NCI-H510A treated with DMSO at 0.1 percent for 48 hours (cell line): ENCODE measurements around the gene MRM3.
"Not testable (repeated sequence)": the region's sequence is repeated elsewhere in the genome, so short reads cannot be mapped to it uniquely, and the experiment has no call there.

Source experiments
- DNase-seq: peaks from one replicate; lab custom pipeline; 2025; lab: John Stamatoyannopoulos, UW

The MRM3 gene

GRCh38 chr17:781805-782731 is at the start of gene MRM3, which contains the start of gene GLOD4:
MRM3 (plus strand) TSS chr17:782353; CDS start chr17:782379, 26 bp downstream.
GLOD4 (minus strand) TSS chr17:782280; CDS start chr17:782255, 25 bp downstream.
- peak; percentile 55 for DNase-seq

- DNase-seq: no peak
Observed at GRCh38 chr17:732902-733720, 49.0 kb upstream of the MRM3 start.

- DNase-seq: no peak
Observed at GRCh38 chr17:733743-734142, 48.4 kb upstream of the MRM3 start.

GRCh38 chr17:737561-738113 is 44.5 kb upstream of the MRM3 start:
- DNase-seq: no peak

GRCh38 chr17:740240-741017 is 41.7 kb upstream of the MRM3 start:
- DNase-seq: no peak

- no peak for DNase-seq
Observed at GRCh38 chr17:742147-742793, 39.9 kb upstream of the MRM3 start.

GRCh38 chr17:743139-743538 is 39.0 kb upstream of the MRM3 start:
- DNase-seq: no peak

- DNase-seq: no peak
Observed at GRCh38 chr17:744937-745336, 37.2 kb upstream of the MRM3 start.

GRCh38 chr17:745406-745805 is 36.7 kb upstream of the MRM3 start:
- DNase-seq: no peak

- no peak for DNase-seq
Observed at GRCh38 chr17:746181-746580, 36.0 kb upstream of the MRM3 start.

- no peak for DNase-seq
Observed at GRCh38 chr17:746783-747629, 35.1 kb upstream of the MRM3 start.

GRCh38 chr17:748604-749003 is 33.5 kb upstream of the MRM3 start:
- not testable (repeated sequence) for DNase-seq

GRCh38 chr17:749359-749758 is 32.8 kb upstream of the MRM3 start:
- DNase-seq: not testable (repeated sequence)

GRCh38 chr17:750431-751037 is 31.6 kb upstream of the MRM3 start:
- no peak for DNase-seq

- peak; percentile 4 for DNase-seq
Observed at GRCh38 chr17:751269-752001, 30.7 kb upstream of the MRM3 start.

GRCh38 chr17:752002-752619 is 30.0 kb upstream of the MRM3 start, which contains the start of gene GEMIN4:
GEMIN4 (minus strand) TSS chr17:752264; CDS start chr17:752142, 122 bp downstream.
- peak; percentile 61 for DNase-seq

- peak; percentile 27 for DNase-seq
Observed at GRCh38 chr17:752620-753219, 29.4 kb upstream of the MRM3 start.

GRCh38 chr17:753418-753817 is 28.7 kb upstream of the MRM3 start:
- no peak for DNase-seq
